ENCODE data around the gene SOX13.

DNA sequence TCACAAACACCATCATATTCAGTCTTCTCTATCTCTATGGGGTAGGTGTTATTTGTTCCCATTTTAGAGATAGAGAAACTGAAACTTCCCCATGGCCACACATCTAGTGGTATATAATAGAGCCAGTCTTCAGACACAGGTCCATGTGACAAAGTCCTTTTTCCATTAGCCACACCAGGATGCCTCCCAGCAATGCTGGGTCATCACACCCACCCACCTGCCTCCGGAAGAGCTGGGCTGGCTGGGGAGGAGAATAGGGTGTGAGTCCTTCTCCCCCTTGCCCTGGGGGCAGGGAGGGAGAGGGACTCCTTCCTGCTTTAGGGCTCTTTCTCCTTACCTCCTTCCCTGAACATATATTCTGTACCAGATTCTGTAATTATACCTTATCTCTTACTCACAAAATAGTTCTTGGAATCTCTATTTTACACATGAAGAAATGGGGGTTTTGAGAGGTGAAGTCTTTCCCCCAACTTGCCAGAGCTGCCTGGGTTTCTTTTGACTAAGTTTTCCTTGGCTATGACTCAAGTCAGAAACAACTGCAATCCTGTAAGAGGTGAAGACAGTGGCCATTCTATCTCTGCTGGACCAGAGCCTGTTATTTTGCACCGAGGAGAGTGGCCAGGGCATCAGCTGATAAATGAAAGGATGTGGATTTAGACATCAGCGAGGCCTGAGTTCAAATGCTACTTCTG, 30.0 kb downstream of the SOX13 start:
- TF ChIP-seq CTCF (IDR thresholded peaks at IDR 0.05), result no peak
- no peak for TF ChIP-seq POLR2A (IDR thresholded peaks at IDR 0.05)
